Ovary (tissue), 9 donors: ENCODE measurements around the gene ZNF70. TPM values are rescaled to one million over a fixed set of nuclear protein-coding genes. Genes with fewer than 3 reads are reported as not detected.
A peak's percentile ranks its signal among the peaks of the same experiment; 100 is the strongest.

ENCODE experiments used
- DNase-seq, 5 donors: peaks; one replicate each; pipeline ENCODE4 v3.0.0-alpha.2; 2019 to 2020
- H3K27ac ChIP-seq, 2 donors: fragments of 200-600 bp; one replicate each; pipeline versions ENCODE4 v1.5.1 to v1.8.0; 2019 to 2022
- H3K27me3 ChIP-seq: fragments of 200-600 bp; one replicate; pipeline ENCODE4 v1.8.0; 2022
- H3K36me3 ChIP-seq: fragments of 200-600 bp; sonication (generic); one replicate; pipeline ENCODE4 v1.5.1; 2019
- H3K4me1 ChIP-seq: one replicate; pipeline ENCODE4 v1.8.1; 2013; ENCODE audit warnings: mild to moderate bottlenecking, moderate library complexity; ENCODE audit not compliant: insufficient read depth
- H3K4me3 ChIP-seq: fragments of 200-600 bp; sonication (generic); one replicate; pipeline ENCODE4 v1.5.1; 2017
- H3K9me3 ChIP-seq, 2 donors: fragments of 200-600 bp in 1 of 2; sonication (generic) in 1 of 2; one replicate each; pipeline versions ENCODE4 v1.5.1 to v1.8.1; 2013 to 2019; ENCODE audit warnings: mild to moderate bottlenecking in 1 of 2, moderate library complexity in 1 of 2
- EP300 ChIP-seq: sonication (generic); formaldehyde crosslinking; IDR thresholded peaks from one replicate; pipeline ENCODE4 v1.6.1; 2017; ENCODE audit warnings: antibody characterized with exemption
- POLR2A ChIP-seq: fragments of 450-650 bp; IDR thresholded peaks from one replicate; pipeline ENCODE4 v1.6.1; 2017; ENCODE audit warnings: antibody characterized with exemption, mild to moderate bottlenecking, moderate library complexity
- WGBS, 3 donors: extraction: QIAGEN DNeasy Blood & Tissue Kit in 1 of 3; methylation state at CpG; one replicate each; pipeline versions ENCODE4 v1.1.5 to v1.1.7; 2013 to 2017; 5-methylcytosine and 5-hydroxymethylcytosine counted together
- intact Hi-C, 4 donors: fragments of 100-400 bp; cut with DNase I; formaldehyde crosslinking; loops; one replicate each; pipeline versions ENCODE4 v1.11.0 to v1.15.1; 2022 to 2023
- polyA plus RNA-seq, 2 donors: library from polyadenylated mRNA; stranded (reverse); fragments of 200-250 nt in 1 of 2; fragments of 350-450 nt in 1 of 2; fragmentation: Illumina TruSeq in 1 of 2; extraction: RNeasy Lipid Tissue Mini Kit (QIAGEN cat#74804) in 1 of 2; gene quantifications; one replicate each; pipeline ENCODE4 v1.2.3, GENCODE V29; 2013 to 2014
- total RNA-seq, 7 donors: library from RNA; depleted of rRNA in 2 of 7; stranded (reverse); fragments of >200 nt in 2 of 7; fragmentation: NEBNext Ultra II Directional in 3 of 7; extraction: Animal tissue kit (Norgen Biotek cat#: 25700) in 3 of 7; gene quantifications; one replicate each; pipeline versions ENCODE4 v1.1.0 to v1.2.4, GENCODE V29; 2016 to 2023
- TF ChIP-seq, protein P1 (sequence below), 3 donors: fragments of 450-650 bp in 2 of 3; fragments of 200-600 bp in 1 of 3; IDR thresholded peaks; one replicate each; pipeline versions ENCODE4 v1.5.1 to v1.8.0; 2016 to 2022; ENCODE audit warnings: antibody characterized with exemption in 3 of 3, mild to moderate bottlenecking in 1 of 3
- donor health status: DM: no; HTN: no; CAD: no; lungs with moderate emphysema.
- donor health status: DM: no; HTN: no; CAD: no.
- donor health status: Bipolar disorder and iron deficiency.
- donor health status: DM: yes; HTN: yes; CAD: no.
- donor health status: DM: no; HTN: no; CAD: no.
- donor health status: DM: yes; HTN: yes; CAD: no.

The ZNF70 gene
- total and polyA plus RNA-seq, 9 donors: 3.8 to 21.6 (median 16.1) TPM

DNA sequence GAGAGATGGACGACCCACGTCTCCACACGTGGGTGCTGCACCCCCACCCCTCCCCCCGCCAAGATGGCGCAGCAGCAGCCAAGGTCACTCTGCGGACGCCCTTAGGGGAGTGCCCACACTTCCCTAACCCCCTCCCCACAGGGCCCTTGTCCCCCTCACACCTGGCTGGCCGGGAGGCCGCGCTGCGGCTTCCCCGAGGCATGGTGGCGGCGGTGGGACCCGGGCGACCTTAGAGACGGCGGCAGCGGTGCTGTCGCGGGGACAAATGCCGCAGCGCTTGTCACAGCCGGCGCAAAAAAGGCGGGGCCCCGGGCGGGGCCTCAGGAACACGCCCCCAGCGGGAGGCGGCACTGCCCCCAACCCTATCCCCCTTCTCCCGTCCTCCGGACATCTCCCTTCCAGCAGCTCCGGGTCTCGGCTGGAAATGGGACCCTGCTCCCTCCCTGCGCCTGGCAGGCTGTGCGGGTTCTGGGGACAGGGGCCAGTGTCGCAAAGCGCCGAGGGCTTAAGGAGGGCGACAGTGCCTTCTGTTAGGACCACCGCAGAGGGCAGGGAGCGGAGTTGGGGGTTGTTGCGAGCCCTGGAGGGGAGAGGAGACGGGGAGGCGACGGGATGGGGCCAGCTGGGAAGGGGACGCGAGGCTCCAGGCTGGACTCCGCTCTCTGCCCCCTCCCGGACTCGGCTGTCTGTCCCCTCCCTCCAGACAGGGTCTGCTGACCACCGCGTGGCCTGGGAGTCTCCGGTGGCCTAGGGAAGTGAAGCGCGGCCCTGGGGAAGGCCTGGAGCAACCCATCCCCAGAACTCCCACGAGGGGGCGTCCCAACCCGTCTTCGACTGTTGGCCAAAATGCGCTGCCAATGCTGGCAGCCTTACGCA, 17.0 kb upstream of the ZNF70 start, which contains the start of gene CHCHD10:
TSS of gene CHCHD10 (minus strand) at position 300 of the 876 bp plus-strand sequence. CDS start at position 202, 98 bp downstream.
- peaks cover 10% of the 10 kb centered on the region for H3K4me1 ChIP-seq
- intact Hi-C loops: loop anchor here (2.0 to 5.0 kb wide), 2 partner anchors 47 to 79 kb away; no protein-coding TSS in a partner anchor
- DNase-seq: peak; percentile 80 to 90 (median 84)
- 2 to 3% (median 3%) methylated on average over 33 to 63 of the region's 63 CpGs for WGBS, 3 donors
- no peak within 1 kb of the TSS for H3K27ac ChIP-seq
- no peak for TF ChIP-seq EP300
- TF ChIP-seq, protein P1, sequence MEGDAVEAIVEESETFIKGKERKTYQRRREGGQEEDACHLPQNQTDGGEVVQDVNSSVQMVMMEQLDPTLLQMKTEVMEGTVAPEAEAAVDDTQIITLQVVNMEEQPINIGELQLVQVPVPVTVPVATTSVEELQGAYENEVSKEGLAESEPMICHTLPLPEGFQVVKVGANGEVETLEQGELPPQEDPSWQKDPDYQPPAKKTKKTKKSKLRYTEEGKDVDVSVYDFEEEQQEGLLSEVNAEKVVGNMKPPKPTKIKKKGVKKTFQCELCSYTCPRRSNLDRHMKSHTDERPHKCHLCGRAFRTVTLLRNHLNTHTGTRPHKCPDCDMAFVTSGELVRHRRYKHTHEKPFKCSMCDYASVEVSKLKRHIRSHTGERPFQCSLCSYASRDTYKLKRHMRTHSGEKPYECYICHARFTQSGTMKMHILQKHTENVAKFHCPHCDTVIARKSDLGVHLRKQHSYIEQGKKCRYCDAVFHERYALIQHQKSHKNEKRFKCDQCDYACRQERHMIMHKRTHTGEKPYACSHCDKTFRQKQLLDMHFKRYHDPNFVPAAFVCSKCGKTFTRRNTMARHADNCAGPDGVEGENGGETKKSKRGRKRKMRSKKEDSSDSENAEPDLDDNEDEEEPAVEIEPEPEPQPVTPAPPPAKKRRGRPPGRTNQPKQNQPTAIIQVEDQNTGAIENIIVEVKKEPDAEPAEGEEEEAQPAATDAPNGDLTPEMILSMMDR (IDR thresholded peaks at IDR 0.05): peak; percentile 46 to 84 (median 82)
- H3K4me3 ChIP-seq: peak within 1 kb of the TSS; percentile 52
- H3K27me3 ChIP-seq: no peaks in the 10 kb centered on the region
- no peaks in the 10 kb centered on the region for H3K9me3 ChIP-seq
- no peaks in the 10 kb centered on the region for H3K36me3 ChIP-seq

DNA sequence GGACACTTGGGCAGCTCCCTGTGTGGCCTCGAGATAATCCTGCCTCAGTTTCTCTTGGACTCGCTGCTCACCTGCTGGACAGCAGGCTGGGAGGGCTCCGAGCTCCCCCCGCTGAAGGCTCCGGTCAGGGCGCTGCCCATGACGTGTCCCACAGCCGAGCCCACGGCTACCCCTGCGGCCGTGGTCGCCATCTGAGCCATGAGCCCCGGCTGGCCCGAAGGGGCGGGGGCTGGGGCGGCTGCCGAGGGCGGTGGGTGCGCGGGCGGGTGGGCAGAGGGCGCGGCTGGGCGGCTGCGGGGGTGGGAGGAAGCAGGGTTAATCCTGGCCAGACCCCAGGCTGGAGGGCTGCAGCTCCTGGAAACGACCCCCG, 16.4 kb upstream of the ZNF70 start:
- Histone ChIP-seq H3K4me3 (peak overlapping the region; percentile 52), H3K4me1 (peaks cover 9% of the 10 kb centered on the region), H3K27ac (no peak overlapping the region), H3K36me3 (no peaks in the 10 kb centered on the region), H3K27me3 (no peaks in the 10 kb centered on the region), H3K9me3 (no peaks in the 10 kb centered on the region)
- no peak for DNase-seq
- TF ChIP-seq EP300 (no peak), POLR2A (no peak)
- TF ChIP-seq, protein P1 (IDR thresholded peaks at IDR 0.05): no peak
- 7 to 12% (median 11%) methylated on average over 20 to 27 of the region's 27 CpGs for WGBS, 3 donors
- intact Hi-C loops: loop anchor here (2.0 to 5.0 kb wide), 2 partner anchors 46 to 80 kb away; no protein-coding TSS in a partner anchor

DNA sequence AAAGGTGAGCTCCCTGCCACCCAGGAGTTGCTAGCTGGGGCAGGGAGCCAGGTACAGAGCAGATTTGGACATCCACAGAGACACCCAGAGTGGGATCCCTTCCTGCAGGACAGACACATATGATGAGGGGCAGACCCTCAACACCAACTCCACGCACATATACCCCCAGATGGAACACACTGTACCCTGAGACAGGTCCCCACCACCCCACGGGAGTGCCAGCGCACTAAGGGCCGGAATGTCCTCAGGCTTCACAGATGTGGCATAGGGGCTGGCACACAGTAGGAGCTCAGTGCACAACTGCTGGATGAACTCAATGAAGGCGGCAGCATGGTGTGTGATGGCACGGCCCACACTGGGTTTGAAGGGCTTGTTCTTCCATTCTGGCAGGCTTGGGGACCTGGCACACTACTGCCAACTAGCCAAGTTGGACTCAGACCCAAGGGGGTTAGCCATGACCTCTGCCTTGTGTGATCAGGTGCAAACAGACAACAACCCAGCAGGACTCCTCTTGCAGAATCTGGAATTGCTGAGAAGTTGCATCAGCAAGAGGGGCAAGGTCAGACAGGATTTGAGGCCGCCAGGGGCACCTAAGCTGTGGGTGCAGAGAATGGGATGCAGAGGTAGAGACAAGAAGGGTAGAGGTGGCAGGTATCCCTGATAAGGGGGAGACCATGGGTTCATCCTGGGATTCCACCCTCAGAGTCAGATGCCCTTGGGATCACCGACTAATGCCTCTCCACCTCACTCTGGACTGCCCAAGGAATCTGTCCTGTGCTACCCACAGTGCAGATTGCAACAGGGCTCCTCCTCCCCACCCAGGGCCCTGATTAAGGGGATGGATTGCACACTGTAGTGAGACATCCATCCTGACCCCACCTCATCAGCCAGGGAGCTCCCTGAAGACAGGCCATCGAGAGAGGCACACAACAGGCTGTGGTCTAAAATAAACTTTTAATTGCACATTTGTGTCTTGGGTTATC, 14.3 kb upstream of the ZNF70 start:
- no peak for DNase-seq
- H3K27ac ChIP-seq: no peak overlapping the region
- H3K4me3 ChIP-seq: no peak overlapping the region
- H3K9me3 ChIP-seq: no peaks in the 10 kb centered on the region
- H3K27me3 ChIP-seq: no peaks in the 10 kb centered on the region
- H3K4me1 ChIP-seq: peaks cover 8% of the 10 kb centered on the region
- no peak for TF ChIP-seq EP300
- TF ChIP-seq, protein P1 (IDR thresholded peaks at IDR 0.05): no peak
- TF ChIP-seq POLR2A: no peak
- intact Hi-C loops: loop anchor here (5.0 kb wide), 2 partner anchors 53 to 82 kb away; no protein-coding TSS in a partner anchor
- WGBS, 3 donors: 89 to 97% (median 91%) methylated on average over 9 of the region's 9 CpGs
- H3K36me3 ChIP-seq: no peaks in the 10 kb centered on the region

DNA sequence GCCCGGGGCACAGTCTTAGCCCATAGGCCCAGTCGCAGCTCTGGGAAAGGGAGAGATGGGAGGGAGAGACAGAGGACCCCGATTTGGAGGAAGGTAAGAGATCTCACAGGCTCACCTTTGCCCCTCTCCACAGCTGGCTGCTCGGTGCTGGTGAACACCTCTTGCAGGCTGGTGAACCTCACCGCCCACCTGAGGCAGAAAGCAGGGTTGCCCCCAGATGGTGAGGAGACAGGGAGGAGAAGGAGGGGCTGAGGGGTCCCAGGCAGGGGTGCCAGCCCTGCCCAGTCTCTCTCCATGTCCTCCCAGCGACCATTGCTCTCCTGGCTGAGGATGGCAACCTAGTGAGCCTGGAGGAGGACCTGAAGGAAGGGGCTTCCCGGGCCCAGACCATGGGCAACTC, 13.0 kb upstream of the ZNF70 start:
- H3K36me3 ChIP-seq: no peaks in the 10 kb centered on the region
- no peak overlapping the region for H3K4me3 ChIP-seq
- no peaks in the 10 kb centered on the region for H3K9me3 ChIP-seq
- no peak for DNase-seq
- H3K4me1 ChIP-seq: peaks cover 8% of the 10 kb centered on the region
- WGBS, 3 donors: 54 to 59% (median 56%) methylated on average over 6 to 7 of the region's 7 CpGs
- no peak overlapping the region for H3K27ac ChIP-seq
- TF ChIP-seq POLR2A (no peak), EP300 (no peak)
- TF ChIP-seq, protein P1 (IDR thresholded peaks at IDR 0.05): no peak
- intact Hi-C loops: loop anchor here in 1 of 4 donors (5.0 kb wide), 1 partner anchor 52 kb away; no protein-coding TSS in a partner anchor
- no peaks in the 10 kb centered on the region for H3K27me3 ChIP-seq
